ENCODE measurements around the gene IL20. TPM values are rescaled to one million over a fixed set of nuclear protein-coding genes. Genes with fewer than 3 reads are reported as not detected.
A peak's percentile ranks its signal among the peaks of the same experiment; 100 is the strongest.

The IL20 gene
- not detected in 2 replicates for total RNA-seq

GRCh38 chr1:206864939-206865671, at the start of gene IL20:
Gene IL20, plus strand, starts transcription at chr1:206865623. Its CDS starts 230 bp downstream, at chr1:206865853.
- Mint-ChIP-seq H3K27ac (no peak within 1 kb of the TSS), H3K4me3 (ENCODE audit: low read depth) (no peak within 1 kb of the TSS), H3K4me1 (ENCODE audit: low read depth) (peaks cover 8% of the 10 kb centered on the region), H3K27me3 (ENCODE audit: low read depth) (peaks cover 43% of the 10 kb centered on the region), H3K9me3 (no peaks in the 10 kb centered on the region), H3K36me3 (ENCODE audit: low read depth) (no peaks in the 10 kb centered on the region)
- peak; percentile 71 for DNase-seq (ENCODE audit: low spot score)
- intact Hi-C loops (cut with micrococcal nuclease), result loop anchor here (1.0 to 5.0 kb wide), 2 partner anchors 46 to 117 kb away; no protein-coding TSS in a partner anchor

- H3K4me3 Mint-ChIP-seq (ENCODE audit: low read depth), result no peak overlapping the region
- intact Hi-C loops (cut with micrococcal nuclease), result loop anchor here (1.0 kb wide), 1 partner anchor 13 kb away; no protein-coding TSS in a partner anchor
- peaks cover 31% of the 10 kb centered on the region for H3K36me3 Mint-ChIP-seq (ENCODE audit: low read depth)
- H3K4me1 Mint-ChIP-seq (ENCODE audit: low read depth), result peaks cover 47% of the 10 kb centered on the region
- peak; percentile 52 for DNase-seq (ENCODE audit: low spot score)
- H3K27ac Mint-ChIP-seq, result peak overlapping the region; percentile 85
- H3K9me3 Mint-ChIP-seq, result peaks cover 31% of the 10 kb centered on the region
- H3K27me3 Mint-ChIP-seq (ENCODE audit: low read depth), result no peaks in the 10 kb centered on the region
Measured at GRCh38 chr1:206816390-206817287, 48.8 kb upstream of the IL20 start.

- Mint-ChIP-seq H3K4me3 (ENCODE audit: low read depth) (no peak overlapping the region), H3K27me3 (ENCODE audit: low read depth) (no peaks in the 10 kb centered on the region), H3K36me3 (ENCODE audit: low read depth) (no peaks in the 10 kb centered on the region), H3K9me3 (no peaks in the 10 kb centered on the region), H3K4me1 (ENCODE audit: low read depth) (peaks cover 34% of the 10 kb centered on the region), H3K27ac (no peak overlapping the region)
- DNase-seq (ENCODE audit: low spot score), result no peak
- intact Hi-C loops (cut with micrococcal nuclease), result loop anchor here (5.0 kb wide), 1 partner anchor 56 kb away; no protein-coding TSS in a partner anchor
Measured at GRCh38 chr1:206821493-206821892, 43.9 kb upstream of the IL20 start.

- Mint-ChIP-seq H3K9me3 (no peaks in the 10 kb centered on the region), H3K36me3 (ENCODE audit: low read depth) (no peaks in the 10 kb centered on the region), H3K27me3 (ENCODE audit: low read depth) (no peaks in the 10 kb centered on the region), H3K4me3 (ENCODE audit: low read depth) (no peak overlapping the region), H3K27ac (no peak overlapping the region), H3K4me1 (ENCODE audit: low read depth) (peaks cover 28% of the 10 kb centered on the region)
- intact Hi-C loops (cut with micrococcal nuclease), result loop anchor here (5.0 kb wide), 1 partner anchor 54 kb away; no protein-coding TSS in a partner anchor
- DNase-seq (ENCODE audit: low spot score), result no peak
Measured at GRCh38 chr1:206823727-206824126, 41.7 kb upstream of the IL20 start.

GRCh38 chr1:206824331-206824730, 41.1 kb upstream of the IL20 start:
- no peak for DNase-seq (ENCODE audit: low spot score)
- Mint-ChIP-seq H3K9me3 (no peaks in the 10 kb centered on the region), H3K4me1 (ENCODE audit: low read depth) (peaks cover 34% of the 10 kb centered on the region), H3K27me3 (ENCODE audit: low read depth) (no peaks in the 10 kb centered on the region), H3K36me3 (ENCODE audit: low read depth) (no peaks in the 10 kb centered on the region), H3K27ac (no peak overlapping the region), H3K4me3 (ENCODE audit: low read depth) (no peak overlapping the region)
- intact Hi-C loops (cut with micrococcal nuclease), result loop anchor here (5.0 kb wide), 1 partner anchor 53 kb away; no protein-coding TSS in a partner anchor

GRCh38 chr1:206826394-206826793, 39.0 kb upstream of the IL20 start:
- Mint-ChIP-seq H3K4me3 (ENCODE audit: low read depth) (no peak overlapping the region), H3K9me3 (no peaks in the 10 kb centered on the region), H3K27ac (no peak overlapping the region), H3K27me3 (ENCODE audit: low read depth) (peaks cover 2% of the 10 kb centered on the region), H3K4me1 (ENCODE audit: low read depth) (peaks cover 39% of the 10 kb centered on the region), H3K36me3 (ENCODE audit: low read depth) (no peaks in the 10 kb centered on the region)
- intact Hi-C loops (cut with micrococcal nuclease), result no loop called here
- DNase-seq (ENCODE audit: low spot score), result no peak

GRCh38 chr1:206828061-206828460, 37.4 kb upstream of the IL20 start:
- Mint-ChIP-seq H3K4me1 (ENCODE audit: low read depth) (peaks cover 53% of the 10 kb centered on the region), H3K27me3 (ENCODE audit: low read depth) (peaks cover 4% of the 10 kb centered on the region), H3K4me3 (ENCODE audit: low read depth) (no peak overlapping the region), H3K36me3 (ENCODE audit: low read depth) (no peaks in the 10 kb centered on the region), H3K27ac (no peak overlapping the region), H3K9me3 (no peaks in the 10 kb centered on the region)
- no peak for DNase-seq (ENCODE audit: low spot score)
- intact Hi-C loops (cut with micrococcal nuclease), result no loop called here

- intact Hi-C loops (cut with micrococcal nuclease), result no loop called here
- no peaks in the 10 kb centered on the region for H3K9me3 Mint-ChIP-seq
- H3K27ac Mint-ChIP-seq, result no peak overlapping the region
- peaks cover 60% of the 10 kb centered on the region for H3K4me1 Mint-ChIP-seq (ENCODE audit: low read depth)
- H3K36me3 Mint-ChIP-seq (ENCODE audit: low read depth), result no peaks in the 10 kb centered on the region
- H3K4me3 Mint-ChIP-seq (ENCODE audit: low read depth), result no peak overlapping the region
- no peak for DNase-seq (ENCODE audit: low spot score)
- H3K27me3 Mint-ChIP-seq (ENCODE audit: low read depth), result peaks cover 9% of the 10 kb centered on the region
Measured at GRCh38 chr1:206828765-206829164, 36.7 kb upstream of the IL20 start.

GRCh38 chr1:206829282-206829681, 36.1 kb upstream of the IL20 start:
- no peaks in the 10 kb centered on the region for H3K9me3 Mint-ChIP-seq
- peak overlapping the region; percentile 23 for H3K27ac Mint-ChIP-seq
- no peaks in the 10 kb centered on the region for H3K36me3 Mint-ChIP-seq (ENCODE audit: low read depth)
- intact Hi-C loops (cut with micrococcal nuclease), result no loop called here
- peaks cover 61% of the 10 kb centered on the region for H3K4me1 Mint-ChIP-seq (ENCODE audit: low read depth)
- H3K4me3 Mint-ChIP-seq (ENCODE audit: low read depth), result no peak overlapping the region
- no peak for DNase-seq (ENCODE audit: low spot score)
- peaks cover 14% of the 10 kb centered on the region for H3K27me3 Mint-ChIP-seq (ENCODE audit: low read depth)

- Mint-ChIP-seq H3K4me3 (ENCODE audit: low read depth) (no peak overlapping the region), H3K9me3 (no peaks in the 10 kb centered on the region), H3K36me3 (ENCODE audit: low read depth) (no peaks in the 10 kb centered on the region), H3K4me1 (ENCODE audit: low read depth) (peaks cover 60% of the 10 kb centered on the region), H3K27ac (no peak overlapping the region), H3K27me3 (ENCODE audit: low read depth) (peaks cover 20% of the 10 kb centered on the region)
- intact Hi-C loops (cut with micrococcal nuclease), result no loop called here
- DNase-seq (ENCODE audit: low spot score), result no peak
Measured at GRCh38 chr1:206829875-206830274, 35.5 kb upstream of the IL20 start.

- Mint-ChIP-seq H3K4me1 (ENCODE audit: low read depth) (peaks cover 58% of the 10 kb centered on the region), H3K36me3 (ENCODE audit: low read depth) (no peaks in the 10 kb centered on the region), H3K27me3 (ENCODE audit: low read depth) (peaks cover 32% of the 10 kb centered on the region), H3K27ac (no peak overlapping the region), H3K4me3 (ENCODE audit: low read depth) (no peak overlapping the region), H3K9me3 (no peaks in the 10 kb centered on the region)
- DNase-seq (ENCODE audit: low spot score), result no peak
- intact Hi-C loops (cut with micrococcal nuclease), result no loop called here
Measured at GRCh38 chr1:206831650-206832049, 33.8 kb upstream of the IL20 start.

GRCh38 chr1:206832352-206832880, 33.0 kb upstream of the IL20 start:
- intact Hi-C loops (cut with micrococcal nuclease), result no loop called here
- Mint-ChIP-seq H3K9me3 (no peaks in the 10 kb centered on the region), H3K36me3 (ENCODE audit: low read depth) (no peaks in the 10 kb centered on the region), H3K4me1 (ENCODE audit: low read depth) (peaks cover 55% of the 10 kb centered on the region), H3K27ac (no peak overlapping the region), H3K4me3 (ENCODE audit: low read depth) (no peak overlapping the region), H3K27me3 (ENCODE audit: low read depth) (peaks cover 39% of the 10 kb centered on the region)
- no peak for DNase-seq (ENCODE audit: low spot score)

All from activated T-helper 2 cell treated with anti-CD3 and anti-CD28 coated beads, Interferon-gamma antibody, Interleukin-2, Interleukin-4, amounts not matched to agents 10 μg/mL and 5 μg/mL and 100 μg/mL, durations not matched to agents 14 hours and 24 hours and 36 hours (primary cell).